Heart left ventricle (tissue), 13 donors: Measurements from ENCODE around the gene RELCH.

Experiments
- CTCF ChIP-seq, 12 donors: fragments of 200-600 bp; sonication (generic) in 4 of 12; IDR thresholded peaks; one replicate each; pipeline versions ENCODE4 v1.5.0 to v1.8.0; 2018 to 2022; ENCODE audit warnings: antibody characterized with exemption in 12 of 12, mild to moderate bottlenecking in 5 of 12
- POLR2A ChIP-seq, 2 donors: fragments of 450-650 bp; IDR thresholded peaks; one replicate each; pipeline ENCODE4 v1.6.1; 2017; ENCODE audit warnings: antibody characterized with exemption in 2 of 2, mild to moderate bottlenecking in 2 of 2, moderate library complexity in 2 of 2
- donor health status: ischemic (EF 13 %, LVEDD 7.1; RV severe dilation, severe dysfunction).
- donor health status: DM: no; HTN: yes; CAD: no.
- donor health status: DM: no; HTN: no; CAD: no.
- donor health status: ischemic (EF 25% LVEDD 6.9; RV normal size, moderate dysfunction).
- donor health status: ischemic (EF 25% LVEDD 5.7; RV mildly dilated, moderate dysfunction).
- donor health status: ischemic (EF 35%, LVEDD 5.7; RV mildly dilated, moderate dysfunction).
- donor health status: nonischemic (EF 11% LVEDD 7.7; RV severe dilation, severe dysfunction).
- donor health status: DM: yes; HTN: yes; CAD: no.
- donor health status: PGD.
- donor health status: ischemic (EF 29% LVEDD 5.4; RV normal size, mild dysfunction).
- donor health status: nonischemic (EF 23%, LVEDD 6.1; RV moderate dilation, normal function).

GRCh38 chr18:62200121-62200914, 13.3 kb downstream of the RELCH start:
- no peak for TF ChIP-seq CTCF (IDR thresholded peaks at IDR 0.05)
- no peak for TF ChIP-seq POLR2A (IDR thresholded peaks at IDR 0.05)
